Measurements from ENCODE around the gene DOCK9. TPM values are rescaled to one million over a fixed set of nuclear protein-coding genes. Genes with fewer than 3 reads are reported as not detected.
A peak's percentile ranks its signal among the peaks of the same experiment; 100 is the strongest.

The DOCK9 gene
- total and polyA plus RNA-seq, 2 experiments from 2014 or later: 8.5 to 57.7 TPM

DNA sequence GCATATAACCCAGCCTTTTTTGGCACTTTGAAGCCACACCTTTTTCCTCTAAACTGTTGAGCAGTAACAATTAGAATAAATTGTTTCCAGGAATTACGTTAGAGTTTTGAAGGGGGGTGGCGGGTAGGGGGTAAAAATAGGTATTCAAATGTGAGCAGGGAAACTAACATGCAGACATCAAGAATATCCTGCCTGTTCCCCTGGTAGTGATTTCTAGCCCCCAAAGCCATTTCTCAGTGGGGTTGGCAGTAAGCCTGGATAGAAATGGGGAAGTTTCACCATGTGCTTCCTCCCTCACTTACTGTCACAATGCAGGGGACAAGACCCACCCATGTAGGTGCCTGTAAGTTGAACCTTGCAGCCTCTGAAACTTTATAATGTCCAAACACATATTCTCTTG, 3.8 kb downstream of the DOCK9 start (continued):
- TF ChIP-seq, protein P1, sequence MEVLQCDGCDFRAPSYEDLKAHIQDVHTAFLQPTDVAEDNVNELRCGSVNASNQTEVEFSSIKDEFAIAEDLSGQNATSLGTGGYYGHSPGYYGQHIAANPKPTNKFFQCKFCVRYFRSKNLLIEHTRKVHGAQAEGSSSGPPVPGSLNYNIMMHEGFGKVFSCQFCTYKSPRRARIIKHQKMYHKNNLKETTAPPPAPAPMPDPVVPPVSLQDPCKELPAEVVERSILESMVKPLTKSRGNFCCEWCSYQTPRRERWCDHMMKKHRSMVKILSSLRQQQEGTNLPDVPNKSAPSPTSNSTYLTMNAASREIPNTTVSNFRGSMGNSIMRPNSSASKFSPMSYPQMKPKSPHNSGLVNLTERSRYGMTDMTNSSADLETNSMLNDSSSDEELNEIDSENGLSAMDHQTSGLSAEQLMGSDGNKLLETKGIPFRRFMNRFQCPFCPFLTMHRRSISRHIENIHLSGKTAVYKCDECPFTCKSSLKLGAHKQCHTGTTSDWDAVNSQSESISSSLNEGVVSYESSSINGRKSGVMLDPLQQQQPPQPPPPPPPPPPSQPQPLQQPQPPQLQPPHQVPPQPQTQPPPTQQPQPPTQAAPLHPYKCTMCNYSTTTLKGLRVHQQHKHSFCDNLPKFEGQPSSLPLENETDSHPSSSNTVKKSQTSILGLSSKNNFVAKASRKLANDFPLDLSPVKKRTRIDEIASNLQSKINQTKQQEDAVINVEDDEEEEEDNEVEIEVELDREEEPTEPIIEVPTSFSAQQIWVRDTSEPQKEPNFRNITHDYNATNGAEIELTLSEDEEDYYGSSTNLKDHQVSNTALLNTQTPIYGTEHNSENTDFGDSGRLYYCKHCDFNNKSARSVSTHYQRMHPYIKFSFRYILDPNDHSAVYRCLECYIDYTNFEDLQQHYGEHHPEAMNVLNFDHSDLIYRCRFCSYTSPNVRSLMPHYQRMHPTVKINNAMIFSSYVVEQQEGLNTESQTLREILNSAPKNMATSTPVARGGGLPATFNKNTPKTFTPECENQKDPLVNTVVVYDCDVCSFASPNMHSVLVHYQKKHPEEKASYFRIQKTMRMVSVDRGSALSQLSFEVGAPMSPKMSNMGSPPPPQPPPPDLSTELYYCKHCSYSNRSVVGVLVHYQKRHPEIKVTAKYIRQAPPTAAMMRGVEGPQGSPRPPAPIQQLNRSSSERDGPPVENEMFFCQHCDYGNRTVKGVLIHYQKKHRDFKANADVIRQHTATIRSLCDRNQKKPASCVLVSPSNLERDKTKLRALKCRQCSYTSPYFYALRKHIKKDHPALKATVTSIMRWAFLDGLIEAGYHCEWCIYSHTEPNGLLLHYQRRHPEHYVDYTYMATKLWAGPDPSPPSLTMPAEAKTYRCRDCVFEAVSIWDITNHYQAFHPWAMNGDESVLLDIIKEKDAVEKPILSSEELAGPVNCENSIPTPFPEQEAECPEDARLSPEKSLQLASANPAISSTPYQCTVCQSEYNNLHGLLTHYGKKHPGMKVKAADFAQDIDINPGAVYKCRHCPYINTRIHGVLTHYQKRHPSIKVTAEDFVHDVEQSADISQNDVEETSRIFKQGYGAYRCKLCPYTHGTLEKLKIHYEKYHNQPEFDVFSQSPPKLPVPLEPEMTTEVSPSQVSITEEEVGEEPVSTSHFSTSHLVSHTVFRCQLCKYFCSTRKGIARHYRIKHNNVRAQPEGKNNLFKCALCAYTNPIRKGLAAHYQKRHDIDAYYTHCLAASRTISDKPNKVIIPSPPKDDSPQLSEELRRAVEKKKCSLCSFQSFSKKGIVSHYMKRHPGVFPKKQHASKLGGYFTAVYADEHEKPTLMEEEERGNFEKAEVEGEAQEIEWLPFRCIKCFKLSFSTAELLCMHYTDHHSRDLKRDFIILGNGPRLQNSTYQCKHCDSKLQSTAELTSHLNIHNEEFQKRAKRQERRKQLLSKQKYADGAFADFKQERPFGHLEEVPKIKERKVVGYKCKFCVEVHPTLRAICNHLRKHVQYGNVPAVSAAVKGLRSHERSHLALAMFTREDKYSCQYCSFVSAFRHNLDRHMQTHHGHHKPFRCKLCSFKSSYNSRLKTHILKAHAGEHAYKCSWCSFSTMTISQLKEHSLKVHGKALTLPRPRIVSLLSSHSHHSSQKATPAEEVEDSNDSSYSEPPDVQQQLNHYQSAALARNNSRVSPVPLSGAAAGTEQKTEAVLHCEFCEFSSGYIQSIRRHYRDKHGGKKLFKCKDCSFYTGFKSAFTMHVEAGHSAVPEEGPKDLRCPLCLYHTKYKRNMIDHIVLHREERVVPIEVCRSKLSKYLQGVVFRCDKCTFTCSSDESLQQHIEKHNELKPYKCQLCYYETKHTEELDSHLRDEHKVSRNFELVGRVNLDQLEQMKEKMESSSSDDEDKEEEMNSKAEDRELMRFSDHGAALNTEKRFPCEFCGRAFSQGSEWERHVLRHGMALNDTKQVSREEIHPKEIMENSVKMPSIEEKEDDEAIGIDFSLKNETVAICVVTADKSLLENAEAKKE (CRISPR knock-in tag; IDR thresholded peaks at IDR 0.05): no peak

DNA sequence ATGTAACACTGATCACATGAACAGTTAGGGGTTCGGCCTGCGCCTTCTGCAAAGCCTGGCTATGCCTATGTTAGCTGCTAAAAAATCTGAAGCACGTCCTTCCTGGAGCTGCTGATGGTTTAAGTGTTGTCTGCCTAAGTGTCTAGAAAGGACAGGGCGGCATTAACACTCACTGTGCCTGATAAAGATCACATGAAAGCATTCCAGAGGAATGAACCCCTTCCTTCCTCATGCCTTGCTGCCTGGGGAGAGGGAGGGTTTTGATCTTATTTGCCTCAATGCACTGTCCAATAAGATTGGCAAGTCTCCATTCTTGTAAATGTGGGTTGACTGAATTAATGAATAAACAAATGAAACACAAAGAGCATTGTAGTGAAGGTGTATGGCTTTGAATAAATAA, 5.2 kb downstream of the DOCK9 start:
- no peaks in the 10 kb centered on the region; the same call in 1 of the 2 replicates for H3K79me2 ChIP-seq (replicated peaks; ENCODE audit: insufficient read depth)
- TF ChIP-seq, protein P2, sequence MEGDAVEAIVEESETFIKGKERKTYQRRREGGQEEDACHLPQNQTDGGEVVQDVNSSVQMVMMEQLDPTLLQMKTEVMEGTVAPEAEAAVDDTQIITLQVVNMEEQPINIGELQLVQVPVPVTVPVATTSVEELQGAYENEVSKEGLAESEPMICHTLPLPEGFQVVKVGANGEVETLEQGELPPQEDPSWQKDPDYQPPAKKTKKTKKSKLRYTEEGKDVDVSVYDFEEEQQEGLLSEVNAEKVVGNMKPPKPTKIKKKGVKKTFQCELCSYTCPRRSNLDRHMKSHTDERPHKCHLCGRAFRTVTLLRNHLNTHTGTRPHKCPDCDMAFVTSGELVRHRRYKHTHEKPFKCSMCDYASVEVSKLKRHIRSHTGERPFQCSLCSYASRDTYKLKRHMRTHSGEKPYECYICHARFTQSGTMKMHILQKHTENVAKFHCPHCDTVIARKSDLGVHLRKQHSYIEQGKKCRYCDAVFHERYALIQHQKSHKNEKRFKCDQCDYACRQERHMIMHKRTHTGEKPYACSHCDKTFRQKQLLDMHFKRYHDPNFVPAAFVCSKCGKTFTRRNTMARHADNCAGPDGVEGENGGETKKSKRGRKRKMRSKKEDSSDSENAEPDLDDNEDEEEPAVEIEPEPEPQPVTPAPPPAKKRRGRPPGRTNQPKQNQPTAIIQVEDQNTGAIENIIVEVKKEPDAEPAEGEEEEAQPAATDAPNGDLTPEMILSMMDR (conservative IDR thresholded peaks at IDR 0.05; ENCODE audit: low read depth in 2 of 2): no peak
- no peak for TF ChIP-seq EZH2phosphoT487 (IDR thresholded peaks at IDR 0.05; ENCODE audit: unreplicated experiment)
- no peak for TF ChIP-seq CREB1 (CRISPR knock-in tag; IDR thresholded peaks at IDR 0.05; ENCODE audit: low read depth)
- TF ChIP-seq NANOG (IDR thresholded peaks at IDR 0.05; ENCODE audit: borderline replicate concordance): no peak
- TF ChIP-seq, protein P3, sequence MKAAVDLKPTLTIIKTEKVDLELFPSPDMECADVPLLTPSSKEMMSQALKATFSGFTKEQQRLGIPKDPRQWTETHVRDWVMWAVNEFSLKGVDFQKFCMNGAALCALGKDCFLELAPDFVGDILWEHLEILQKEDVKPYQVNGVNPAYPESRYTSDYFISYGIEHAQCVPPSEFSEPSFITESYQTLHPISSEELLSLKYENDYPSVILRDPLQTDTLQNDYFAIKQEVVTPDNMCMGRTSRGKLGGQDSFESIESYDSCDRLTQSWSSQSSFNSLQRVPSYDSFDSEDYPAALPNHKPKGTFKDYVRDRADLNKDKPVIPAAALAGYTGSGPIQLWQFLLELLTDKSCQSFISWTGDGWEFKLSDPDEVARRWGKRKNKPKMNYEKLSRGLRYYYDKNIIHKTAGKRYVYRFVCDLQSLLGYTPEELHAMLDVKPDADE (IDR thresholded peaks at IDR 0.05): no peak
- no peak for TF ChIP-seq EZH2 (IDR thresholded peaks at IDR 0.05; ENCODE audit: low read depth, unreplicated experiment)
- no peak for TF ChIP-seq STAT1 (IDR thresholded peaks at IDR 0.05; ENCODE audit: unreplicated experiment)
- TF ChIP-seq ZNF114 (CRISPR knock-in tag; IDR thresholded peaks at IDR 0.05): no peak
- TF ChIP-seq JUNB (IDR thresholded peaks at IDR 0.05; ENCODE audit: unreplicated experiment): no peak
- TF ChIP-seq, protein P4, sequence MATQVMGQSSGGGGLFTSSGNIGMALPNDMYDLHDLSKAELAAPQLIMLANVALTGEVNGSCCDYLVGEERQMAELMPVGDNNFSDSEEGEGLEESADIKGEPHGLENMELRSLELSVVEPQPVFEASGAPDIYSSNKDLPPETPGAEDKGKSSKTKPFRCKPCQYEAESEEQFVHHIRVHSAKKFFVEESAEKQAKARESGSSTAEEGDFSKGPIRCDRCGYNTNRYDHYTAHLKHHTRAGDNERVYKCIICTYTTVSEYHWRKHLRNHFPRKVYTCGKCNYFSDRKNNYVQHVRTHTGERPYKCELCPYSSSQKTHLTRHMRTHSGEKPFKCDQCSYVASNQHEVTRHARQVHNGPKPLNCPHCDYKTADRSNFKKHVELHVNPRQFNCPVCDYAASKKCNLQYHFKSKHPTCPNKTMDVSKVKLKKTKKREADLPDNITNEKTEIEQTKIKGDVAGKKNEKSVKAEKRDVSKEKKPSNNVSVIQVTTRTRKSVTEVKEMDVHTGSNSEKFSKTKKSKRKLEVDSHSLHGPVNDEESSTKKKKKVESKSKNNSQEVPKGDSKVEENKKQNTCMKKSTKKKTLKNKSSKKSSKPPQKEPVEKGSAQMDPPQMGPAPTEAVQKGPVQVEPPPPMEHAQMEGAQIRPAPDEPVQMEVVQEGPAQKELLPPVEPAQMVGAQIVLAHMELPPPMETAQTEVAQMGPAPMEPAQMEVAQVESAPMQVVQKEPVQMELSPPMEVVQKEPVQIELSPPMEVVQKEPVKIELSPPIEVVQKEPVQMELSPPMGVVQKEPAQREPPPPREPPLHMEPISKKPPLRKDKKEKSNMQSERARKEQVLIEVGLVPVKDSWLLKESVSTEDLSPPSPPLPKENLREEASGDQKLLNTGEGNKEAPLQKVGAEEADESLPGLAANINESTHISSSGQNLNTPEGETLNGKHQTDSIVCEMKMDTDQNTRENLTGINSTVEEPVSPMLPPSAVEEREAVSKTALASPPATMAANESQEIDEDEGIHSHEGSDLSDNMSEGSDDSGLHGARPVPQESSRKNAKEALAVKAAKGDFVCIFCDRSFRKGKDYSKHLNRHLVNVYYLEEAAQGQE (IDR thresholded peaks at IDR 0.05; ENCODE audit: unreplicated experiment): no peak

More for the DNA sequence above, 5.2 kb downstream of the DOCK9 start:
- H3K4me1 ChIP-seq (ENCODE audit: insufficient read depth): peaks cover 44% of the 10 kb centered on the region
- H2AFZ ChIP-seq: no peak overlapping the region
- no peak overlapping the region for H3K4me3 Mint-ChIP-seq
- H3K4me1 Mint-ChIP-seq: peaks cover 45% of the 10 kb centered on the region
- peaks cover 4% of the 10 kb centered on the region for H3K27me3 Mint-ChIP-seq (ENCODE audit: insufficient read depth, low read depth, poor library complexity)
- no peaks in the 10 kb centered on the region for H3F3A ChIP-seq (replicated peaks; ENCODE audit: low read depth)
- H3K4me2 ChIP-seq: no peak overlapping the region
- no peaks in the 10 kb centered on the region for H4K20me1 ChIP-seq (replicated peaks; ENCODE audit: insufficient read depth)
- H3K27ac ChIP-seq (ENCODE audit: low read depth): peak overlapping the region; percentile 16; the same call in 1 of the 2 replicates
- H3K36me3 ChIP-seq (ENCODE audit: insufficient read depth): no peaks in the 10 kb centered on the region
- no peak overlapping the region for H3K4me3 ChIP-seq
- ATAC-seq (no peak; the same call in 2 of the 3 replicates), DNase-seq (ENCODE audit: low spot score) (no peak)
- H3K9me3 Mint-ChIP-seq: no peaks in the 10 kb centered on the region
- H3K9me2 ChIP-seq (ENCODE audit: insufficient read depth): no peaks in the 10 kb centered on the region
- H3K27me3 ChIP-seq (ENCODE audit: insufficient read depth): no peaks in the 10 kb centered on the region
- peak overlapping the region; percentile 66 for H3K27ac Mint-ChIP-seq
- H3K36me3 Mint-ChIP-seq (ENCODE audit: low read depth): no peaks in the 10 kb centered on the region
